ENCODE results near the gene CDC14A.

Gene CDC14A

DNA sequence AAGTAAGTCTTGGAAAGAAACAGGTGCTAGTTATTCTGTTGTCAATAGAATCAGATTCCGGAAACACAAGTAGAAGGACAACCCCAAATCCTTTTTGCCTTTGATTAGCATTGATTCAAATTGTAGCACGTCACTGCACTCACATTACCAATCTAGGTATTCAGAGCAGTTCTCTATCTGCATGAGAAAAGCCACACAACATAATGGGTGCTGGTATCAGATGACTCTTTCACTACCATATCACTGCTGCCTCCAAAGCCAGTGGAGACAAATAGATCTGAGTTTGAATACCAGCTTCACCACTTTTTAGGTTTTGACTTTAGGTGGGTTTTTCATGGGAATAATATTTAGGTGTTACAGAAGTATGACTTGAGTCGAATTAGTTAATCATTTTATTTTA lies 47.4 kb upstream of the CDC14A start:
- H3K9me2 ChIP-seq (replicated peaks; ENCODE audit: control insufficient read depth, low read length): no peaks in the 10 kb centered on the region
- no peaks in the 10 kb centered on the region for H3K9me3 ChIP-seq (ENCODE audit: control insufficient read depth, insufficient read depth, low read length)
- H3K4me3 ChIP-seq (ENCODE audit: low read length): no peak overlapping the region
- H3K4me1 ChIP-seq (ENCODE audit: control insufficient read depth, low read length): no peaks in the 10 kb centered on the region
- no peak overlapping the region for H3K27ac ChIP-seq (ENCODE audit: low read depth, low read length)
- H3K27me3 ChIP-seq (ENCODE audit: control insufficient read depth, low read length): no peaks in the 10 kb centered on the region
- no peaks in the 10 kb centered on the region for H3K36me3 ChIP-seq (ENCODE audit: control insufficient read depth, low read length)
- no peaks in the 10 kb centered on the region for H3K79me2 ChIP-seq (ENCODE audit: control insufficient read depth, low read length)
- no peaks in the 10 kb centered on the region for H4K20me1 ChIP-seq (ENCODE audit: control insufficient read depth, insufficient read depth, low read depth, low read length)
- H3F3A ChIP-seq (ENCODE audit: control insufficient read depth, insufficient read depth): no peaks in the 10 kb centered on the region
- H3K4me2 ChIP-seq (ENCODE audit: low read length): no peak overlapping the region
- TF ChIP-seq EZH2phosphoT487 (IDR thresholded peaks at IDR 0.05; ENCODE audit: borderline replicate concordance, low read length) (no peak), CTCF (IDR thresholded peaks at IDR 0.05; ENCODE audit: low read depth, low read length, poor library complexity, severe bottlenecking) (no peak)

- Histone ChIP-seq H3K27ac (ENCODE audit: low read depth, low read length) (no peak overlapping the region), H3K4me1 (ENCODE audit: control insufficient read depth, low read length) (no peaks in the 10 kb centered on the region), H3F3A (ENCODE audit: control insufficient read depth, insufficient read depth) (no peaks in the 10 kb centered on the region), H3K4me2 (ENCODE audit: low read length) (no peak overlapping the region), H3K79me2 (ENCODE audit: control insufficient read depth, low read length) (no peaks in the 10 kb centered on the region), H3K27me3 (ENCODE audit: control insufficient read depth, low read length) (no peaks in the 10 kb centered on the region), H4K20me1 (ENCODE audit: control insufficient read depth, insufficient read depth, low read depth, low read length) (no peaks in the 10 kb centered on the region), H3K9me2 (replicated peaks; ENCODE audit: control insufficient read depth, low read length) (no peaks in the 10 kb centered on the region), H3K36me3 (ENCODE audit: control insufficient read depth, low read length) (no peaks in the 10 kb centered on the region), H3K4me3 (ENCODE audit: low read length) (no peak overlapping the region), H3K9me3 (ENCODE audit: control insufficient read depth, insufficient read depth, low read length) (no peaks in the 10 kb centered on the region)
- TF ChIP-seq EZH2phosphoT487 (IDR thresholded peaks at IDR 0.05; ENCODE audit: borderline replicate concordance, low read length): no peak
Measured at GRCh38 chr1:100305954-100306353, 46.4 kb upstream of the CDC14A start.

- Histone ChIP-seq H3K9me3 (ENCODE audit: control insufficient read depth, insufficient read depth, low read length) (no peaks in the 10 kb centered on the region), H3K27ac (ENCODE audit: low read depth, low read length) (no peak overlapping the region), H4K20me1 (ENCODE audit: control insufficient read depth, insufficient read depth, low read depth, low read length) (no peaks in the 10 kb centered on the region), H3K4me1 (ENCODE audit: control insufficient read depth, low read length) (no peaks in the 10 kb centered on the region), H3K4me2 (ENCODE audit: low read length) (no peak overlapping the region), H3K79me2 (ENCODE audit: control insufficient read depth, low read length) (no peaks in the 10 kb centered on the region), H3K36me3 (ENCODE audit: control insufficient read depth, low read length) (no peaks in the 10 kb centered on the region), H3K9me2 (replicated peaks; ENCODE audit: control insufficient read depth, low read length) (no peaks in the 10 kb centered on the region), H3K4me3 (ENCODE audit: low read length) (no peak overlapping the region), H3F3A (ENCODE audit: control insufficient read depth, insufficient read depth) (no peaks in the 10 kb centered on the region), H3K27me3 (ENCODE audit: control insufficient read depth, low read length) (no peaks in the 10 kb centered on the region)
- no peak for TF ChIP-seq EZH2phosphoT487 (IDR thresholded peaks at IDR 0.05; ENCODE audit: borderline replicate concordance, low read length)
- TF ChIP-seq CTCF (IDR thresholded peaks at IDR 0.05; ENCODE audit: low read depth, low read length, poor library complexity, severe bottlenecking): no peak
Measured at GRCh38 chr1:100306735-100307313, 45.5 kb upstream of the CDC14A start.

DNA sequence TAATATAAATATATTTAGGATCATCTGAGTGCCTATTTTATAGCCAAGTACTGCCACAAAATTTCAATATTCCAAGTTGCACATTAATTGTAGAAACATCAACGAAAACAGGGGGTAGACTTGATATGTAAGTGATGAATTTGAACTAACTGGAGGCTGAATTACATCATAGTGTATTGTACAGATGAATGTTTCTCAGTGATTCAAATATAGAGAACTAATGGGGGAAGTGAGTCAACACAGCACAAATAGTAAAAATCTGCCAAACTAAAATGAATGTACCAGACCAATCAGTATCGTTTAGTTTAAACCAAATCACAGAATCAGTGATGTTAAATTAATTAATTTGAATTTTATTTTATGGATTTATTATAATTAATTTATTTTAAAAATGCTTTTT lies 43.5 kb upstream of the CDC14A start:
- Histone ChIP-seq H3K27ac (ENCODE audit: low read depth, low read length) (no peak overlapping the region), H3K9me2 (replicated peaks; ENCODE audit: control insufficient read depth, low read length) (no peaks in the 10 kb centered on the region), H3K4me1 (ENCODE audit: control insufficient read depth, low read length) (no peaks in the 10 kb centered on the region), H3K36me3 (ENCODE audit: control insufficient read depth, low read length) (no peaks in the 10 kb centered on the region), H4K20me1 (ENCODE audit: control insufficient read depth, insufficient read depth, low read depth, low read length) (no peaks in the 10 kb centered on the region), H3K27me3 (ENCODE audit: control insufficient read depth, low read length) (no peaks in the 10 kb centered on the region), H3K4me3 (ENCODE audit: low read length) (no peak overlapping the region), H3K9me3 (ENCODE audit: control insufficient read depth, insufficient read depth, low read length) (no peaks in the 10 kb centered on the region), H3F3A (ENCODE audit: control insufficient read depth, insufficient read depth) (no peaks in the 10 kb centered on the region), H3K79me2 (ENCODE audit: control insufficient read depth, low read length) (no peaks in the 10 kb centered on the region), H3K4me2 (ENCODE audit: low read length) (no peak overlapping the region)
- TF ChIP-seq EZH2phosphoT487 (IDR thresholded peaks at IDR 0.05; ENCODE audit: borderline replicate concordance, low read length) (no peak), CTCF (IDR thresholded peaks at IDR 0.05; ENCODE audit: low read depth, low read length, poor library complexity, severe bottlenecking) (no peak)

All from DOHH2 (cell line).